ENCODE results near the gene UNC13A.

The UNC13A gene

DNA sequence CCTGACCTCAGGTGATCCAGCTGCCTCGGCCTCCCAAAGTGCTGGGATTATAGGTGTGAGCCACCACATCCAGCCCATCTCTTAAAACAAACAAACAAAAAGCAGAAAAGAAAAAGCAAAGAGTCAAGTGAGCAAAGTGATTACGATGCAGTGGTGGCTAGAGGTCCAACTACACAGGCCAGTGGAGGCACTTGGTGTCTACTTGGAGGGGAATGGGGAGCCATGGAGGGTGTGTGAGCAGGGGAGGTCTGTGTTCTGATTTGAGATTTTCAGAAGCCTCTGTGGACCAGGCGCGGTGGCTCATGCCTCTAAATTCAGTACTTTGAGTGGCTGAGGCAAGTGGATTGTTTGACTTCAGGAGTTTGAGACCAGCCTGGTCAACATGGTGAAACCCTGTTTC is 126.1 kb downstream of the UNC13A start:
- Histone ChIP-seq H3K36me3 (ENCODE audit: low read length) (no peaks in the 10 kb centered on the region), H3K4me3 (ENCODE audit: insufficient read depth, low read length, poor library complexity, severe bottlenecking) (no peak overlapping the region), H3K79me2 (ENCODE audit: insufficient read depth, low read length) (peaks cover 6% of the 10 kb centered on the region), H3K9ac (ENCODE audit: low read length) (no peak overlapping the region), H4K20me1 (ENCODE audit: low read depth, low read length) (no peaks in the 10 kb centered on the region), H3K27ac (ENCODE audit: low read depth, low read length) (no peak overlapping the region), H3K9me2 (replicated peaks; ENCODE audit: insufficient read depth, low read length) (no peaks in the 10 kb centered on the region), H2AFZ (ENCODE audit: low read depth, low read length, severe bottlenecking) (no peak overlapping the region), H3K27me3 (ENCODE audit: low read length) (no peaks in the 10 kb centered on the region), H3K4me2 (ENCODE audit: low read depth, low read length, poor library complexity, severe bottlenecking) (no peak overlapping the region), H3K9me3 (ENCODE audit: insufficient read depth, low read length) (no peaks in the 10 kb centered on the region), H3F3A (ENCODE audit: insufficient read depth) (no peaks in the 10 kb centered on the region)
- TF ChIP-seq, protein P1, sequence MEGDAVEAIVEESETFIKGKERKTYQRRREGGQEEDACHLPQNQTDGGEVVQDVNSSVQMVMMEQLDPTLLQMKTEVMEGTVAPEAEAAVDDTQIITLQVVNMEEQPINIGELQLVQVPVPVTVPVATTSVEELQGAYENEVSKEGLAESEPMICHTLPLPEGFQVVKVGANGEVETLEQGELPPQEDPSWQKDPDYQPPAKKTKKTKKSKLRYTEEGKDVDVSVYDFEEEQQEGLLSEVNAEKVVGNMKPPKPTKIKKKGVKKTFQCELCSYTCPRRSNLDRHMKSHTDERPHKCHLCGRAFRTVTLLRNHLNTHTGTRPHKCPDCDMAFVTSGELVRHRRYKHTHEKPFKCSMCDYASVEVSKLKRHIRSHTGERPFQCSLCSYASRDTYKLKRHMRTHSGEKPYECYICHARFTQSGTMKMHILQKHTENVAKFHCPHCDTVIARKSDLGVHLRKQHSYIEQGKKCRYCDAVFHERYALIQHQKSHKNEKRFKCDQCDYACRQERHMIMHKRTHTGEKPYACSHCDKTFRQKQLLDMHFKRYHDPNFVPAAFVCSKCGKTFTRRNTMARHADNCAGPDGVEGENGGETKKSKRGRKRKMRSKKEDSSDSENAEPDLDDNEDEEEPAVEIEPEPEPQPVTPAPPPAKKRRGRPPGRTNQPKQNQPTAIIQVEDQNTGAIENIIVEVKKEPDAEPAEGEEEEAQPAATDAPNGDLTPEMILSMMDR (IDR thresholded peaks at IDR 0.05; ENCODE audit: insufficient read depth, low read length, poor library complexity, severe bottlenecking), result no peak

DNA sequence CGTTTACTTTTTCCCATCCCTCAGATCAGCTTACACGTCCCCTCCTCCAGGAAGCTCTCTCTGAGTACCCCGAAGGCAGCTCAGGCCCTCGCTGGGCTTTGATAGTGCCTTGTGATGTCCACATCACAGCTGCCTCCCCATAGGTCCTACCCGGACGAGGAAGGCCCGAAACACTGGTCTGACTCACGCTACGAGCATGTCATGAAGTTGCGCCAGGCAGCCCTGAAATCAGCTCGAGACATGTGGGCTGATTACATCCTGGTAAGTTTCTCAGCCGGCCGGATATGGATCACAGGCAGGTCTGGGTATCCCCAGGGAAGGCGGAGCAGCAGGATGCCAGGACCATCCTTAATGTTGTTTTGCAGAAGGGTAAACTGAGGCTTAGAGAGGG is 128.0 kb downstream of the UNC13A start:
- Histone ChIP-seq H3K4me3 (ENCODE audit: insufficient read depth, low read length, poor library complexity, severe bottlenecking) (no peak overlapping the region), H3K4me2 (ENCODE audit: low read depth, low read length, poor library complexity, severe bottlenecking) (no peak overlapping the region), H4K20me1 (ENCODE audit: low read depth, low read length) (no peaks in the 10 kb centered on the region), H3F3A (ENCODE audit: insufficient read depth) (0 out of 2 replicates have a peak, but pooled peaks cover 7% of the 10 kb centered on the region), H3K27ac (ENCODE audit: low read depth, low read length) (no peak overlapping the region), H3K9ac (ENCODE audit: low read length) (no peak overlapping the region), H3K9me2 (replicated peaks; ENCODE audit: insufficient read depth, low read length) (no peaks in the 10 kb centered on the region), H3K36me3 (ENCODE audit: low read length) (0 out of 2 replicates have a peak, but pooled peaks cover 2% of the 10 kb centered on the region), H3K9me3 (ENCODE audit: insufficient read depth, low read length) (no peaks in the 10 kb centered on the region), H2AFZ (ENCODE audit: low read depth, low read length, severe bottlenecking) (no peak overlapping the region), H3K79me2 (ENCODE audit: insufficient read depth, low read length) (peaks cover 20% of the 10 kb centered on the region), H3K27me3 (ENCODE audit: low read length) (no peaks in the 10 kb centered on the region)
- TF ChIP-seq, protein P1 (IDR thresholded peaks at IDR 0.05; ENCODE audit: insufficient read depth, low read length, poor library complexity, severe bottlenecking), result no peak
- no peak for TF ChIP-seq EZH2phosphoT487 (conservative IDR thresholded peaks at IDR 0.05; ENCODE audit: low read length)

DNA sequence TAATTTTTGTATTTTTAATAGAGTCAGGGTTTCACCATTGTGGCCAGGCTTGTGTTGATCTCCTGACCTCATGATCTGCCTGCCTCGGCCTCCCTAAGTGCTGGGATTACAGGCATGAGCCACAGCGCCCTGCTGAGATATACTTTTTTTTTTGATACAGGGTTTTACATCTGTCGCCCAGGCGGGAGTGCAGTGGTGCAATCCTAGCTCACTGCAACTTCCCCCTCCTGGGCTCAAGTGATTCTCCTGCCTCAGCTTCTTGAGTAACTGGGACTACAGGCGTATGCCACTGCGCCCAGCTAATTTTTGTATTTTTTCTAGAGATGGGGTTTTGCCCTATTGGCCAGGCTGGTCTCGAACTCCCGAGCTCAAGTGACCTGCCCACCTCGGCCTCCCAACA is 130.7 kb downstream of the UNC13A start:
- H3K9me3 ChIP-seq (ENCODE audit: insufficient read depth, low read length), result no peaks in the 10 kb centered on the region
- peaks cover 20% of the 10 kb centered on the region for H3K79me2 ChIP-seq (ENCODE audit: insufficient read depth, low read length)
- no peak overlapping the region for H3K27ac ChIP-seq (ENCODE audit: low read depth, low read length)
- H4K20me1 ChIP-seq (ENCODE audit: low read depth, low read length), result no peaks in the 10 kb centered on the region
- no peak overlapping the region for H3K4me2 ChIP-seq (ENCODE audit: low read depth, low read length, poor library complexity, severe bottlenecking)
- H3K9ac ChIP-seq (ENCODE audit: low read length), result no peak overlapping the region
- H3K4me3 ChIP-seq (ENCODE audit: insufficient read depth, low read length, poor library complexity, severe bottlenecking), result no peak overlapping the region
- 0 out of 2 replicates have a peak, but pooled peaks cover 2% of the 10 kb centered on the region for H3K36me3 ChIP-seq (ENCODE audit: low read length)
- H3K27me3 ChIP-seq (ENCODE audit: low read length), result no peaks in the 10 kb centered on the region
- no peaks in the 10 kb centered on the region for H3K9me2 ChIP-seq (replicated peaks; ENCODE audit: insufficient read depth, low read length)
- H2AFZ ChIP-seq (ENCODE audit: low read depth, low read length, severe bottlenecking), result no peak overlapping the region
- H3F3A ChIP-seq (ENCODE audit: insufficient read depth), result peaks cover 20% of the 10 kb centered on the region
- no peak for TF ChIP-seq EZH2phosphoT487 (conservative IDR thresholded peaks at IDR 0.05; ENCODE audit: low read length)
- TF ChIP-seq, protein P1 (IDR thresholded peaks at IDR 0.05; ENCODE audit: insufficient read depth, low read length, poor library complexity, severe bottlenecking), result no peak
